Natural killer cell (primary cell): ENCODE results near the gene ZBTB7B. TPM values are rescaled to one million over a fixed set of nuclear protein-coding genes. Genes with fewer than 3 reads are reported as not detected.

Source experiments
- ATAC-seq, 3 donors: fragments of 150-1000 bp in 2 of 3; fragments of 200-7000 bp in 1 of 3; cut with Tn5 transposase; 1 replicate in 1 of 3; 2 replicates in 2 of 3; pipeline ENCODE4 v1.10.0; 2021; ENCODE audit warnings: mild to moderate bottlenecking in 2 of 3, moderate library complexity in 2 of 3
- DNase-seq, 2 donors: peaks; one replicate each; pipeline versions ENCODE4 v3.0.0 to v3.0.0-alpha.2; 2013 to 2021; ENCODE audit warnings: mixed read lengths in 1 of 2
- H3K27ac ChIP-seq: one replicate; pipeline ENCODE4 v1.5.1; 2013; ENCODE audit warnings: mild to moderate bottlenecking, low read length
- H3K27me3 ChIP-seq: one replicate; pipeline ENCODE4 v1.6.1; 2013; ENCODE audit warnings: low read length; ENCODE audit not compliant: control insufficient read depth, insufficient read depth
- H3K36me3 ChIP-seq: one replicate; pipeline ENCODE4 v1.6.1; 2013; ENCODE audit warnings: low read length; ENCODE audit not compliant: control insufficient read depth, insufficient read depth
- H3K4me1 ChIP-seq: one replicate; pipeline ENCODE4 v1.6.1; 2013; ENCODE audit warnings: low read length; ENCODE audit not compliant: control insufficient read depth, insufficient read depth
- H3K4me3 ChIP-seq: one replicate; pipeline ENCODE4 v1.5.1; 2013; ENCODE audit warnings: low read length
- H3K9me3 ChIP-seq: one replicate; pipeline ENCODE4 v1.6.1; 2013; ENCODE audit warnings: low read length; ENCODE audit not compliant: control insufficient read depth, insufficient read depth
- H3K27ac Mint-ChIP-seq, 2 donors: one replicate each; pipeline ENCODE4 v1.8.0; 2022; ENCODE audit warnings: mild to moderate bottlenecking in 2 of 2, mixed read lengths in 2 of 2, moderate library complexity in 1 of 2
- H3K27me3 Mint-ChIP-seq, 2 donors: one replicate each; pipeline ENCODE4 v1.8.0; 2022; ENCODE audit warnings: low read depth in 2 of 2, mixed read lengths in 2 of 2
- H3K36me3 Mint-ChIP-seq: one replicate; pipeline ENCODE4 v1.8.0; 2022; ENCODE audit warnings: mixed read lengths
- H3K4me1 Mint-ChIP-seq, 2 donors: one replicate each; pipeline ENCODE4 v1.8.0; 2022; ENCODE audit warnings: mixed read lengths in 2 of 2
- H3K4me3 Mint-ChIP-seq: one replicate; pipeline ENCODE4 v1.8.0; 2022; ENCODE audit warnings: mild to moderate bottlenecking, moderate library complexity, mixed read lengths
- H3K9me3 Mint-ChIP-seq, 2 donors: one replicate each; pipeline ENCODE4 v1.8.0; 2022; ENCODE audit warnings: mixed read lengths in 2 of 2
- WGBS: methylation state at CpG from one replicate; pipeline ENCODE4 v1.1.7; 2013; ENCODE audit warnings: missing lambda C conversion rate; ENCODE audit not compliant: insufficient coverage; 5-methylcytosine and 5-hydroxymethylcytosine counted together
- intact Hi-C: fragments of 100-400 bp; cut with micrococcal nuclease; formaldehyde crosslinking; loops from one replicate; pipeline ENCODE4 v1.14.2; 2022
- total RNA-seq, 4 donors: library from RNA; stranded (reverse); fragments of 120-200 nt in 1 of 4; gene quantifications; one replicate each; pipeline versions ENCODE4 v1.2.3 to v1.2.4, GENCODE V29; 2013 to 2022
- TF ChIP-seq, protein P1 (sequence below): fragments of 200-600 bp; IDR thresholded peaks from one replicate; pipeline ENCODE4 v1.8.0; 2022; ENCODE audit warnings: antibody characterized with exemption

Gene ZBTB7B
- total RNA-seq, 3 donors from 2014 or later (not counting 1 experiment from before 2014, with no cell fraction given), result 61.2 to 75.4 (median 63.3) TPM

DNA sequence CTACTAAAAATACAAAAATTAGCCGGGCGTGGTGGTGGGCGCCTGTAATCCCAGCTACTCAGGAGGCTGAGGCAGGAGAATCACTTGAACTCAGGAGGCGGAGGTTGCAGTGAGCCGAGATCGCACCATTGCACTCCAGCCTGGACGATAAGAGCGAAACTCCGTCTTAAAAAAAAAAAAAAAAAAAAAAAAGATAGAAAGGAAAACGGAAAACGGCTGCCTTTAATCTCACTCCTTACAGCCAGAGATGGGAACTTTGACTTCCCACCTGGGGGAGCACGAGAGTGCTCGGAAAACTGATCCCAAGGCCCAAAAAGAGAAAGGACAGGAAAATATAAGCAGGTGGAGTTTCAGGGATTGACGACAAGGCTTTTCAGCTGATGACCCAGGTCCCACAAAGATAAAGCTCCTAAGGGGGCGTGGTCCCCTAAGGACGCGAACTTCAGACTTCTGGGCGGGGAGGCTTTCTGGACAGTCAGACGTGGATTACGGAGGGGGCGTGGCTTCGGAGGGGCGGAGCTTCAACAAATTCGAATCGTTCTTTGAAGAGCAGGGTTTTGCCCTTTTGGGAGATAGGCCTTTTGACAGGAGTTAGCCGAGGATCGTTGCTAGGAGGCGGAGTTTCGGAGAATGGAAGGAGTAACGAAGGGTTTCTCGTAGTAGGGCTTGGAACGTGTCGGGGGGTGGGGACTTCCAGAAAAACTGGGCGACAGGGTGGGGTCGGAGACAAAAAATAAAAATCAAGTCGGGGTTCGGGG is 29.1 kb upstream of the ZBTB7B start:
- peak overlapping the region; percentile 91 for H3K4me3 ChIP-seq
- H3K36me3 ChIP-seq, result peaks cover 2% of the 10 kb centered on the region
- no peaks in the 10 kb centered on the region for H3K36me3 Mint-ChIP-seq
- peaks cover 15 to 33% of the 10 kb centered on the region in 2 donors for H3K4me1 Mint-ChIP-seq
- H3K9me3 Mint-ChIP-seq, result no peaks in the 10 kb centered on the region
- peak; percentile 22 to 50 (median 30) for ATAC-seq
- DNase-seq, result peak; percentile 94
- H3K27me3 Mint-ChIP-seq, result no peaks in the 10 kb centered on the region
- no peak overlapping the region for H3K4me3 Mint-ChIP-seq
- no peaks in the 10 kb centered on the region for H3K9me3 ChIP-seq
- no peaks in the 10 kb centered on the region for H3K27me3 ChIP-seq
- TF ChIP-seq, protein P1, sequence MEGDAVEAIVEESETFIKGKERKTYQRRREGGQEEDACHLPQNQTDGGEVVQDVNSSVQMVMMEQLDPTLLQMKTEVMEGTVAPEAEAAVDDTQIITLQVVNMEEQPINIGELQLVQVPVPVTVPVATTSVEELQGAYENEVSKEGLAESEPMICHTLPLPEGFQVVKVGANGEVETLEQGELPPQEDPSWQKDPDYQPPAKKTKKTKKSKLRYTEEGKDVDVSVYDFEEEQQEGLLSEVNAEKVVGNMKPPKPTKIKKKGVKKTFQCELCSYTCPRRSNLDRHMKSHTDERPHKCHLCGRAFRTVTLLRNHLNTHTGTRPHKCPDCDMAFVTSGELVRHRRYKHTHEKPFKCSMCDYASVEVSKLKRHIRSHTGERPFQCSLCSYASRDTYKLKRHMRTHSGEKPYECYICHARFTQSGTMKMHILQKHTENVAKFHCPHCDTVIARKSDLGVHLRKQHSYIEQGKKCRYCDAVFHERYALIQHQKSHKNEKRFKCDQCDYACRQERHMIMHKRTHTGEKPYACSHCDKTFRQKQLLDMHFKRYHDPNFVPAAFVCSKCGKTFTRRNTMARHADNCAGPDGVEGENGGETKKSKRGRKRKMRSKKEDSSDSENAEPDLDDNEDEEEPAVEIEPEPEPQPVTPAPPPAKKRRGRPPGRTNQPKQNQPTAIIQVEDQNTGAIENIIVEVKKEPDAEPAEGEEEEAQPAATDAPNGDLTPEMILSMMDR, result no peak
- peak overlapping the region; percentile 99 for H3K27ac ChIP-seq
- H3K4me1 ChIP-seq, result peaks cover 43% of the 10 kb centered on the region
- intact Hi-C loops, result loop anchor here (1.0 to 5.0 kb wide), 7 partner anchors 10 to 414 kb away; partner anchors contain the start of genes EFNA4, FLAD1, PBXIP1 and PMVK
- WGBS, result 2% methylated on average over 29 of the region's 37 CpGs
- no peak overlapping the region for H3K27ac Mint-ChIP-seq

DNA sequence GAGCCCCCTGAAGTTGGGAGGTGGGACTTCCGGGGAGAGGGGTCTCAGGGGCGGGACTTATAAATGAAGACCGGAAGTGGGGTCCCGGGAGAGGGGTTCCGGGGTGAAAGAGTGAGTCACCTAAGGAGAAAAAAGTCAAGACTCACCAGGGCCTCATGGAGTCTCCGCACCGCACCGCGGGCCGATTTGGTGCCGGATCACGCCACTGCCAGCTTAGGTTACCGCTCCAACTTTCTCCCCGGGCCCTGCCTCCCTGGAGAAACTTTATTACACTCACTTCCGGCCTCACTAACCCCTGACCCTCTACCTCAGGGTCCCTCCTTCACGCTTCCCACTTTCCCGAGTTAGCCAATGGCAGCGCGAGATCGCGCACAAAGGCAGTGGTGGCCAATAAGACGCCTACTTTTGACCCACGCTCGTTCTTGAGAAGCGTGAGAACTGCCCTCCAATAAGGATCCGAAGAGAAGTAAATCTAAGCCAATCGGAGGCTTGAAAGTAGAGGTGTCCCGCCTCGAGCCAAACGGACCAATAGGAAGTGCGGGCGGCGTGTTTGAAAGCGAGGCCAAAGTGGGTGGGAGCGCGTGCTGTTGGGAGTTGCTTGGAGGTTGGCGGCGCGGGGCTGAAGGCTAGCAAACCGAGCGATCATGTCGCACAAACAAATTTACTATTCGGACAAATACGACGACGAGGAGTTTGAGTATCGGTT is 28.3 kb upstream of the ZBTB7B start, which contains the start of gene CKS1B:
Gene CKS1B (plus strand): TSS at position 580 of the 706 bp plus-strand sequence. CDS start 65 bp downstream, at position 645.
- Mint-ChIP-seq H3K36me3 (no peaks in the 10 kb centered on the region), H3K27me3 (no peaks in the 10 kb centered on the region), H3K9me3 (no peaks in the 10 kb centered on the region), H3K4me3 (no peak within 1 kb of the TSS), H3K27ac (no peak within 1 kb of the TSS), H3K4me1 (peaks cover 15 to 25% of the 10 kb centered on the region in 2 donors)
- H3K9me3 ChIP-seq, result no peaks in the 10 kb centered on the region
- intact Hi-C loops, result loop anchor here (1.0 to 5.0 kb wide), 7 partner anchors 9 to 415 kb away; partner anchors contain the start of genes EFNA4, FLAD1, PBXIP1 and PMVK
- TF ChIP-seq, protein P1, result no peak
- ATAC-seq (peak; percentile 78 to 94 (median 85)), DNase-seq (peak; percentile 96 to 99)
- under 1% methylated on average over 47 of the region's 47 CpGs for WGBS
- H3K4me1 ChIP-seq, result peaks cover 43% of the 10 kb centered on the region
- peak within 1 kb of the TSS; percentile 99 for H3K27ac ChIP-seq
- H3K36me3 ChIP-seq, result no peaks in the 10 kb centered on the region
- no peaks in the 10 kb centered on the region for H3K27me3 ChIP-seq
- H3K4me3 ChIP-seq, result peak within 1 kb of the TSS; percentile 91

DNA sequence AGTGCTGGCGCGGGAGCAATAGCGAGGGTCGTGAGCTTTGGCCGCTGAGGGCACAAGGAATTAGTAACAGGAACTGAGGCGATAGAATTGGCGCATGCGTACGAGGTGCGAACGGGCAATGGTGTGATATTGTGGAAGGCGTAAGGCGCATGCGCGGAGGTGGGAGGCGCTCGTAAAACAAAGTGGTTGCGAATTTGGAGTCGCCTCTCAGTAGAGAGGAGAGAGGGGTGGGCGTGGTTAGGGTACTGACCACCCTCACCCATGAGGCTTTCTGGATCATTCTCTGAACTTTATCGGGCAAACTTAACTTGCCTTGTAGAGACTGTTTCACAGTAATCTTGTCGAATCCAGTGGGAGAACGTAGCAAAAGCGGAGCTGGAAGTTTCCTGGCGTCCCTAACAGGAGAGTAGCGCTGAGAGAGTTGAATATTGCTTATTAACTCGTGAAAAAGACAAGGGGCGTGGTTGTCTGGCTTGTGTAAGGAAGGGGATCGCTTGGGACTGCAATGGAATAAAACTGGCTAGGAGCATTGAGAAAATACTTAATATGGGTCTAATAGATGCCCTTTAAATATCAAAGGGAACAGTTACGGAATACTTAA is 27.7 kb upstream of the ZBTB7B start:
- ATAC-seq (peak; percentile 44 to 63 (median 54)), DNase-seq (peak; percentile 92 to 99)
- intact Hi-C loops, result loop anchor here (1.0 to 5.0 kb wide), 7 partner anchors 8 to 416 kb away; partner anchors contain the start of genes EFNA4, FLAD1, PBXIP1 and PMVK
- Mint-ChIP-seq H3K4me1 (peaks cover 15 to 20% of the 10 kb centered on the region in 2 donors), H3K4me3 (no peak overlapping the region), H3K9me3 (no peaks in the 10 kb centered on the region), H3K36me3 (no peaks in the 10 kb centered on the region), H3K27ac (no peak overlapping the region), H3K27me3 (no peaks in the 10 kb centered on the region)
- peak overlapping the region; percentile 91 for H3K4me3 ChIP-seq
- peak overlapping the region; percentile 99 for H3K27ac ChIP-seq
- TF ChIP-seq, protein P1, result no peak
- WGBS, result under 1% methylated on average over 30 of the region's 30 CpGs
- no peaks in the 10 kb centered on the region for H3K9me3 ChIP-seq
- no peaks in the 10 kb centered on the region for H3K36me3 ChIP-seq
- peaks cover 43% of the 10 kb centered on the region for H3K4me1 ChIP-seq
- H3K27me3 ChIP-seq, result no peaks in the 10 kb centered on the region
